Mucosa of descending colon (tissue), 3 donors: ENCODE measurements around the gene STUM. TPM values are rescaled to one million over a fixed set of nuclear protein-coding genes. Genes with fewer than 3 reads are reported as not detected.
"Not testable (repeated sequence)": the region's sequence is repeated elsewhere in the genome, so short reads cannot be mapped to it uniquely, and the experiment has no call there.

Source experiments
- ATAC-seq: fragments of 200-7000 bp; cut with Tn5 transposase; one replicate; pipeline ENCODE4 v1.9.1; 2020; ENCODE audit warnings: mild to moderate bottlenecking, moderate library complexity
- DNase-seq, 3 donors: peaks; one replicate each; pipeline ENCODE4 v3.0.0-alpha.2; 2020
- H3K36me3 ChIP-seq: fragments of 200-600 bp; one replicate; pipeline ENCODE4 v1.8.0; 2021; ENCODE audit warnings: low read depth, mild to moderate bottlenecking
- H3K4me1 ChIP-seq: fragments of 200-600 bp; one replicate; pipeline ENCODE4 v1.8.0; 2021; ENCODE audit warnings: low read depth, mild to moderate bottlenecking
- H3K4me3 ChIP-seq: fragments of 200-600 bp; one replicate; pipeline ENCODE4 v1.8.0; 2021; ENCODE audit warnings: mild to moderate bottlenecking
- H3K9me3 ChIP-seq: fragments of 200-600 bp; one replicate; pipeline ENCODE4 v1.8.0; 2021; ENCODE audit warnings: mild to moderate bottlenecking
- CTCF ChIP-seq: fragments of 200-600 bp; IDR thresholded peaks from one replicate; pipeline ENCODE4 v1.8.0; 2022; ENCODE audit warnings: antibody characterized with exemption, mild to moderate bottlenecking
- intact Hi-C, 2 donors: fragments of 100-400 bp; cut with DNase I in 1 of 2; cut with micrococcal nuclease in 1 of 2; formaldehyde crosslinking; loops; one replicate each; pipeline versions ENCODE4 v1.11.0 to v1.11.1; 2022; cut with DNase I, micrococcal nuclease
- total RNA-seq, 3 donors: library from RNA; stranded (reverse); fragmentation: NEBNext Ultra II Directional in 2 of 3; extraction: Animal tissue kit (Norgen Biotek cat#: 25700) in 2 of 3; gene quantifications; one replicate each; pipeline versions ENCODE4 v1.2.1 to v1.2.4, GENCODE V29; 2021 to 2023
- donor health status: DM: no; HTN: no; CAD: no; lungs with moderate emphysema.
- donor health status: DM: no; HTN: no; CAD: no.
- donor health status: DM: no; HTN: yes; CAD: no.

The STUM gene
- total RNA-seq, 3 donors from 2014 or later = 1.2 to 18.4 (median 4.9) TPM

GRCh38 chr1:226611301-226611700 lies 62.7 kb downstream of the STUM start:
- no peak for TF ChIP-seq CTCF
- no peak for ATAC-seq
- no peak for DNase-seq
- no peak overlapping the region for H3K4me3 ChIP-seq
- intact Hi-C loops = loop anchor here in 1 of 2 donors (10.0 kb wide), 1 partner anchor 186 kb away; no protein-coding TSS in a partner anchor
- no peaks in the 10 kb centered on the region for H3K9me3 ChIP-seq
- no peaks in the 10 kb centered on the region for H3K36me3 ChIP-seq
- no peaks in the 10 kb centered on the region for H3K4me1 ChIP-seq

- intact Hi-C loops = loop anchor here in 1 of 2 donors (10.0 kb wide), 1 partner anchor 187 kb away; no protein-coding TSS in a partner anchor
- H3K9me3 ChIP-seq, DNase-seq, H3K4me3 ChIP-seq, ATAC-seq, H3K4me1 ChIP-seq, H3K36me3 ChIP-seq: not testable (repeated sequence)
Observed at GRCh38 chr1:226611980-226612379, 63.4 kb downstream of the STUM start.

- intact Hi-C loops = loop anchor here in 1 of 2 donors (10.0 kb wide), 1 partner anchor 191 kb away; no protein-coding TSS in a partner anchor
Observed at GRCh38 chr1:226615876-226616275, 67.3 kb downstream of the STUM start.

GRCh38 chr1:226616636-226617035 lies 68.1 kb downstream of the STUM start:
- ATAC-seq (no peak), DNase-seq (no peak)
- H3K4me1 ChIP-seq = no peaks in the 10 kb centered on the region
- intact Hi-C loops = loop anchor here in 1 of 2 donors (10.0 kb wide), 1 partner anchor 192 kb away; no protein-coding TSS in a partner anchor
- H3K36me3 ChIP-seq = no peaks in the 10 kb centered on the region
- no peaks in the 10 kb centered on the region for H3K9me3 ChIP-seq
- no peak overlapping the region for H3K4me3 ChIP-seq
- TF ChIP-seq CTCF = no peak

More at GRCh38 chr1:226615876-226616275, 67.3 kb downstream of the STUM start:
- Histone ChIP-seq H3K4me3 (no peak overlapping the region), H3K9me3 (no peaks in the 10 kb centered on the region), H3K4me1 (no peaks in the 10 kb centered on the region), H3K36me3 (no peaks in the 10 kb centered on the region)
- TF ChIP-seq CTCF = no peak
- ATAC-seq (no peak), DNase-seq (no peak)

- no peaks in the 10 kb centered on the region for H3K36me3 ChIP-seq
- DNase-seq (no peak), ATAC-seq (no peak)
- H3K4me3 ChIP-seq = no peak overlapping the region
- H3K4me1 ChIP-seq = no peaks in the 10 kb centered on the region
- H3K9me3 ChIP-seq = peaks cover 4% of the 10 kb centered on the region
- TF ChIP-seq CTCF = no peak
- intact Hi-C loops = loop anchor here in 1 of 2 donors (10.0 kb wide), 1 partner anchor 192 kb away; no protein-coding TSS in a partner anchor
Observed at GRCh38 chr1:226617109-226617508, 68.5 kb downstream of the STUM start.

GRCh38 chr1:226617719-226618118 lies 69.2 kb downstream of the STUM start:
- intact Hi-C loops = loop anchor here in 1 of 2 donors (10.0 kb wide), 1 partner anchor 193 kb away; no protein-coding TSS in a partner anchor
- not testable (repeated sequence) for DNase-seq, ATAC-seq

More at GRCh38 chr1:226617719-226618118, 69.2 kb downstream of the STUM start:
- H3K4me3 ChIP-seq, H3K9me3 ChIP-seq, H3K36me3 ChIP-seq, H3K4me1 ChIP-seq: not testable (repeated sequence)
